ENCODE data around the gene SCYL2.
"Not testable (repeated sequence)": the region's sequence is repeated elsewhere in the genome, so short reads cannot be mapped to it uniquely, and the experiment has no call there.

SCYL2 gene

DNA sequence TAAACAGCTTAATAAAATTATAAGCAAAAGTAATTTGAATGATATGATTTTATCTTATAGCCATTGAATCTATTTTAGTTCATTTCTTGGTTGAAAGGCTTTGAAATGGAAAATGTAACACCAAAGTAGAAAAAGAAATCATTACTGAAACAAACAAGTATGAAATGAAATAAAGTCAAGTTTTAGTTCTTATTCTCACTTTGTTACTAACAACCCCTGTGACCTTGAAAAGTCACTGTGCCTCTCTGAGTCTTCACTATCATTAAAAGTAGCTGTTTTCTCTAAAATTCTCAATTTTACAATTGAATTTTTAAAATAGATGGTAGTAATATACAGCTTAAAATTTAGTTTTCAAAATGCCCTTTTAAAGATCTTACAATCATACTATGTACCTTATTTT is 57.5 kb downstream of the SCYL2 start:
- DNase-seq (ENCODE audit: low spot score) = no peak

DNA sequence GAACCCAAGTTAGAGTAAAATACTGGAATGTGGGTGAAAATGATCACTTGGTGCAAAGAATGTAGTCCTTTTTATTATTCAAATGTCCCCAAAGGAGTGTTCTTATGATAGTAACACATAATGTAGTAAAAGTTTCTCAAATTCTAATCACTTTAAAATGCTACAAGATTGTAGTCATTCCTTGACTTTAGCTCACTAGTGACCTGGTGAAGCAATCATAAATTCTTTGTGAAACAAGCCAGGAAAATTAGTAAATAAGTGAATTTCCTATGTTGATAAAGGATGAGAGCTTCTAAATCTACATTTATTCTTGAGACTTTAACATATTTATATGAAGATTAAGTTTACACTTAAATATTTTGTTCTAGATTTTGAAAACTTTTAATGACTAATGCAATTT is 59.2 kb downstream of the SCYL2 start:
- no peak for DNase-seq (ENCODE audit: low spot score)

DNA sequence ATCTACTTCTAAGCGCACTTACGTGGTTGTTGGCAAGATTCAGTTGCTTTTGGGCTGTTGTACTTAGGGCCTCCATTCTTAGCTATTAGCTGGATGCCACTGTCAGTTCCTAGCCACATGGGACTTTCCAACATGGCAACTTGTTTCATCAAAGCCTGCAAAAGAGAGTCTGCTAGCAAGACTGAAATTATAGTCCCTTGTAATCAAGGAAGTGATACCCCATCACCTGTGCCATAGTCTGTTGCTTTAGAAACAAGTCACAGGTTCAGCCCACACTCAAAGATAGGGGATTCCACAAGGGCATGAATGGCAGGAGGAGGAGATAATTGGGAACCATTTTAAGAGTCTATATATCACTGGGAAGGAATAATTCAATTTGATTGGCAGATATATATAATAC is 62.8 kb downstream of the SCYL2 start:
- no peak for DNase-seq (ENCODE audit: low spot score)

DNA sequence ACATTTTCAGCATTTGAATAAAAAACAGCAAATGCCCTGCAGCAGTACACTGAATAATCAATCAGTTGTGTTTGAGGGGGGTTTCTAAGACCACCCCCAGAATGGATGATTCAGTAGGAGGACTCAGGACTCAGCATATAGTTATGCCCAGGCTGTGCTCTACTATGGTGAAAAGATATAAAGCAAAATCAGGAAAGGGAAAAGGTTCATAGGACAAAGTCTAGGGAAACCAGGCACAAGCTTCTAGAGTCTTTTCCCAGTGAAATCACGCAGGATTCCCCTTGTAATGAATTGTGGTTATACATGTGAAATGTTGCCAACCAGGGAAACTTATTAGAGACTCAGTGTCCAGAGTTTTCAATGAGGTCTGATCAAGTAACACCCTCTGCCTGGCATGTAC is 64.9 kb downstream of the SCYL2 start:
- no peak for DNase-seq (ENCODE audit: low spot score)

DNA sequence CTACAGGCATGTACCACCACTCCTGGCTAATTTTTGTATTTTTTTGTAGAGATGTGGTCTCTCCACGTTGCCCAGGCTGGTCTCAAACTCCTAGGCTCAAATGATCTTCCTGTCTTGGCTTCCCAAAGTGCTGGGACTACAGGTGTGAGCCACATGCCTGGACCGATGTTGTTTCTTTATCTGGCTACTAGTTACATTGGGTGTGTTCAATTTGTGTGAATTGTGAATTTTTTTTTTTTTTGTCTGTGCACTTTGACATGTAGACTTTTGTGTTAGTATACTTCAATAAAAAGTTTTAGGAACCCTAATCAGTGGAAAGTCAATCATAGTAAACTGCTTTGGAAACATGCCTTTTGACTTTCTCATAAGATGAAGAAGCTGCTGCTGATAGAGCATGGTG is 65.9 kb downstream of the SCYL2 start:
- DNase-seq (ENCODE audit: low spot score) = no peak

DNA sequence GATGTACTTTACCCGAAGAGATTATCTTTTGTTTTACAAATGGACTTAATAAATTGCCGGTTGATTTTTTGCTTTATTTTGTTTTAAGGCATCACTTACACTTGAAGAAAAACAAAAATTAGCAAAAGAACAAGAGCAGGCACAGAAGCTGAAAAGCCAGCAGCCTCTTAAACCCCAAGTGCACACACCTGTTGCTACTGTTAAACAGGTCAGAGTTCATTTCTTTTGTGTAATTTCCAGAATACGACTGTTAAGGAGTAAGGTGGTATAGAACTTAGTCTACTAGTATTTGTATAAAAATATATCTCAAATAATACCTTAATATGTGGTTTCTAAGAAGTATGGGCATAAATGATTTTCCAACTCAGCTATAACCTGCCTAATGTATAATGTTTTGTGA is 70.3 kb downstream of the SCYL2 start:
- DNase-seq (ENCODE audit: low spot score) = no peak

DNA sequence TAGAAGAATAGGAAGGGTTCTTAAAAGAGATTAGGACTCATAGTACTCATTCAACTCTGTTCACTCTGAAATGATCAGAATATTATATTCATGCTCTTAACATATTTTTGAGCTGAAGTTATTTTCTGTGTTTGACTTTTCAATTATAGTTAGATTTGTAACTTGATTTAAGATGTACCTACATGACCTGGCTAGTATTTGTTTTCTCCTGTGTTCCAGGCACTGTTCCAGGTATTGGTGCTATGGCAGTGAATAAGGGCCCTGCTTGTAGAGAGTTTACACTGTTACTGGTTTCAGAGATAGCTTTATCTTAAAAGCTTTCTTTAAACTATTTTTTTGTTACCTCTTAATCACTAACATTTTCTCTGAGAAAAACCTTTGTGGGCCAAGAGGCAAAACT is 70.8 kb downstream of the SCYL2 start:
- DNase-seq (ENCODE audit: low spot score) = no peak

DNA sequence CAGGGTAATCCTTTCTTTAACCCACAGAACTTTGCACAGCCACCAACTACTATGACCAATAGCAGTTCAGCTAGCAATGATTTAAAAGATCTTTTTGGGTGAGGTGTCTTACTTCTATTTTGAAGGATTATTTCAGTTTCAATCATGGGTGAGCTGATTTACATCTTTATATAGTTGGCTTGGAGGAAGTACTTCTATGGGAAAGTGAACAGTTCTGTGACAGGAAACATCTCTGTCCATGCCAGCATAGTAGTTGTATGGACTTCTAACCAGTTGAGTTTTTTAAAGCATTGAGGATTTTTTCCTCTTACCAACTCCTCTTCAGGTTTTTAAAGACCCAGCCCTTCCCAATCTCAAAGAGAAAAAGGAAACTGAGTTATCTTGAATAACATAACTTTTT is 72.1 kb downstream of the SCYL2 start:
- no peak for DNase-seq (ENCODE audit: low spot score)

DNA sequence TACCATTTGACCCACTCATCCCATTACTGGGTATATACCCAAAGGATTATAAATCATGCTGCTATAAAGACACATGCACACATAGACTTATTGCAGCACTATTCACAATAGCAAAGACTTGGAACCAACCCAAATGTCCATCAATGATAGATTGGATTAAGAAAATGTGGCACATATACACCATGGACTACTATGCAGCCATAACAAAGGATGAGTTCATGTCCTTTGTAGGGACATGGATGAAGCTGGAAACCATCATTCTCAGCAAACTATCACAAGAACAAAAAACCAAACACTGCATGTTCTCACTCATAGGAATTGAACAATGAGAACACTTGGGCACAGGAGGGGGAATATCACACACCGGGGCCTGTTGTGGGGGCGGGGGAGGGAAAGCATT is 75.9 kb downstream of the SCYL2 start:
- not testable (repeated sequence) for DNase-seq (ENCODE audit: low spot score)

DNA sequence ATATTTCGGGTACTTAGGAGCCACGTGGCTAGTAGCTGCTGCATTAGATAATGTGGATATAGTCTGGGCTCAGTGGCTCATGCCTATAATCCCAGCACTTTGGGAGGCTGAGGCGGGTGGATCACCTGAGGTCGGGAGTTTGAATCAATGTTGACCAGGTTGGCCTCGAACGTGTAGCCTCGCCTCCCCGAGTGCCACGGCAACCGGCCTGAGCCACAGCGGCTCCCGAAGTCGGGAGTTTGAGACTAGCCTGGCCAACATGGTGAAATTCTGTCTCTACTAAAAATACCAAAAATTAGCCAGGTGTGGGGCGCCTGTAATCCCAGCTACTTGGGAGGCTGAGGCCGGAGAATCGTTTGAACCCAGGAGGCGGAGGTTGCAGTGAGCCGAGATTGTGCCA is 77.4 kb downstream of the SCYL2 start:
- DNase-seq (ENCODE audit: low spot score) = not testable (repeated sequence)

DNA sequence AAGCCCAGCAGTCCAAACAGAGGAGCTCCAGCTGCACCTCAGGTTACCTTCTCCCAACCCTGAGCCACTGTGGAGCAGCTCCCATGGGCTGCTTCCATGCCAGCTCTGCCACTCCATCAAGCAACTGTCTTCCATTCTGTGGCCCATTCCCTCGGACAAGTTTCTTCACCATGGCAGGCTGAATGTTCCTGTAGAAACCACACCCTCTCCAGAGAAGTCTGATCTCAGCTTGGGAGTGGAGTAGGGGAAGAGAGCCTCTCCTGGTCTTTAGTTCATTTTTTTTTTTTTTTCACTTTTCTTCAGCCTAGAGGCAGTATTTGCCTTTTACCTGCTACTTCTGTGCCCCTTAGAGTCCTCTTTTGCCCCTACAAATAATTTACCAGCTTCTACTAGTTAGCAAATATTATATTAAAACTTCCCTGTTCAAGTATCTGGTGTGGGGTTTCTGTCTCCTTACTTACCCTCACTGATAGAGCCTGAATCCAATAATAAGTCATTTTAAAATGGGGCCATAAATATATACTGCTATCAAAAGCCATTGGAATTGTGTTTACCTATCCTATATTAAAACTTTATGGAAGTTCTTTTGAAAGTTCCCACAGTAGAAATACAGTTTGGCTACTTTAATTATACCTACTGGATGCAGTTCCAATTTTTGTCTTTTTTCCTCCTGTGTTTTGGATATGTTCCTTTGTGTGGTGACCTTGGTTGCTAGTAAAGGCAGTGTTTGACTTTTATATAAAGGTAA is 78.2 kb downstream of the SCYL2 start:
- no peak for DNase-seq (ENCODE audit: low spot score)

DNA sequence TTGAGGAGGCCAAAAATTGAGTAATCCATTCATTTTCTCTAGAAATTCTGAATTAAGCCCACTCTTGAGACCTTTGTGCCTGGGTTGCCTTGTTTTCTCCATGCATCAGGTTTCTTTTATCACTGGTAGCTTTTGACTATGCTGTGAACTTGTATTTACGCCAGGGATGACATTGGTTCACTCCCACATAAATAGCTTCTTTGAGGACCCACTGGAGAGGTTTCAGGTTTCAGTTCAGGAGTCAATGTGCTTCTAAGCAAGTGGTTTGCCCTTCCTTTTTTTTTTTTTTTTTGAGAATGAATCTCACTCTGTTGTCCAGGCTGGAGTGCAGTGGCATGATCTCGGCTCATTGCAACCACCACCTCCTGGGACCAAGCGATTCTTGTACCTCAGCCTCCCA is 79.7 kb downstream of the SCYL2 start:
- no peak for DNase-seq (ENCODE audit: low spot score)

DNA sequence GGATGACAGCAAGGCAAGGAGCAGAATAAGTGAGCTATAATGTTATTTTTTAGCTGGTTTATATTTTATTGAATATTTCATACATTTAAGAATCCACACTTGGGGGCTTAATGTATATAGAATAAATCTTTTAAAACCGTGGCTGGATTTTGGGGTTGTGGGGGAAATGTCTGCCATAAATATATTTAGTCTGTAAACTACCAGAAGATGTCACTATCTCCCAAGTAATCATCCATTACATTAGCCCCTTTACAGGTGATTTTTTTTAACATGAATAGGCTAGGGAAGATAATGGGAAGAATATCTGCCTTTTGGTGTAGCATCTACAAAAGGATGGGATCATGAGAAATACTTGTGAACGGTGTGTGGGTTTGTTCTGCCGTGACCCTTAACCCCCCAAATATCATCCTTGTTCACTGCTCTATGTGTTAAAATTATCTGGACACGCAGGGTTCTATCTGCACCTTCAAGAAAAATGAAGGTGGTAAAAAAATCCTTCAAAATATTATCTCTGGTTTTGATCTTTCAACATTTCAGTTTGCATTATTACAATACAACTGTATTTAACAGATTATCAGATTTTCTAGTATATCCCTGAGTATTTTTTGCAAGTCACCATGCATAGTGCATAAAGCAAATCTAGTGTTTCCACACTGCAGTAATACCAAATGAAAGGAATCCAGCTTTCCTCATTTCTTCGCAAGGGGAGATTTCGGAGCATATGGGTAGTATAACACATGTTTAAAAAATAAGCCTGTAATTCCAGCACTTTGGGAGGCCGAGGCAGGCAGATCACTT is 81.9 kb downstream of the SCYL2 start:
- DNase-seq (ENCODE audit: low spot score) = peak; percentile 19

DNA sequence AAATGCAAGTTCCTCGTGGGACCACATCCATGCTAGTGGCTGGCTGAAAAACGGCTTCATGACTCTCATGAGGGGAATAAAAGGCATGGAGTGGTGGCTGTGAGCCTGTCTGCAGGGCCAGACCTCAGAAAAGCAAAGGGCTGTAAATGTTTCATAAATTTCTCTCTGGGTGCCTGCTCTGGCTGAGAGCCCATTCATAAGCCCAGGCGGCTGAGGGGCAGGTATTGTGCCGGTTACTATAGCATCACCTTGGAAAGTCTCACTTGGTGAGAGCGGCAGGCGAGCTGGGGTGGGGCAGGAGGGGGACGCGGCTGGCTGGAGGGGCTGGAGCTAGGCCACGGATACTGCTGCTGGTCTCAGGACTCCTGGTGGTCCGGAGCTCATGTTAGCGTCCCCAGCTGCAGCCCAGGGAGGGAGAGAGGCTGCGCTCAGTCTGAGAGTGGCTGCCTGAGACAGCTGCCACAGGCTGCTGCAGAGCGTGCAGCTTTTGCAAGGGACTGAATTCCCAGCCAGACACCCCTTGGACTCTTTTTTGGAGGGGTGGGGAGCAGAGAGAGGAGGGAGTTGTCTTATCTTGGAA is 89.8 kb downstream of the SCYL2 start, which contains the start of gene SLC17A8:
SLC17A8 (plus strand) TSS at position 431 of the 580 bp plus-strand sequence. CDS start 318 bp downstream, outside the sequence.
- no peak for DNase-seq (ENCODE audit: low spot score)

DNA sequence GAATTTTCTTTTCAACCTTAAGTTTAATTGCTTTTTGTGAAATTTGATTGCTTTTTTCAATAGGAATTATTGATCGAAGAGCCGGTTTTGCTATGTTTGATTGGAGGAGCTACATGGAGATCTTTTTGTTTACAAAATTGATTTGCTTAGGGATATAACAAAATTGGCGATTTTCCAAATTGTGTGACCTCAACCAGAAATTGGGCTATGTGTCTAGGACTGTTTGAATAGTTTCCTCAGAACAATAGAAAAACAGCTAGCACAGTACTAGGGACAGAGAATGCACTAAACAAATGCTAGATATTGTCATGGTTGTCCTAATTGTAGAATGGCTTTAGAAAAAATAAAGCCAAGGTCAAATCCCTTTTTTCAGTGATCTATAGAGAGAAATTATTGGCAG is 92.3 kb downstream of the SCYL2 start:
- DNase-seq (ENCODE audit: low spot score) = no peak

DNA sequence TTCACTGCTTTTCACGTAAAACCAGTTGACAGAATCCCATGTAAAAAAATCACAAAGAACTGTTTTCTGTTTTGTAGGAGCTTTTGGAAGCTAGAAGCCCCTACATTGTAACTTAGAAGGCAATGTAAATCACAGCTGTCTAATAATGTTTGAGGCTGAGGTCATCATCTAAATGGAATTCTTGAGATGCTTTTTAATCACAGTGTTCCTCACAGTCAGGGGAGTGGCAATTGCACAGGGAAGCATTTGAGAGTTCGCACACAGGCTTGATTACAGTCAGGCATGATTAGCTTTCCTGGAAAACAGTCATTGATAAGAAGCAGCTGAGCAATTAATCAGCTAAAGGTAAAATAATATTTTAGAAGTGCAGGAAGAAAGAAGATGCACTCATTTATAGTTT is 92.8 kb downstream of the SCYL2 start:
- DNase-seq (ENCODE audit: low spot score) = no peak

DNA sequence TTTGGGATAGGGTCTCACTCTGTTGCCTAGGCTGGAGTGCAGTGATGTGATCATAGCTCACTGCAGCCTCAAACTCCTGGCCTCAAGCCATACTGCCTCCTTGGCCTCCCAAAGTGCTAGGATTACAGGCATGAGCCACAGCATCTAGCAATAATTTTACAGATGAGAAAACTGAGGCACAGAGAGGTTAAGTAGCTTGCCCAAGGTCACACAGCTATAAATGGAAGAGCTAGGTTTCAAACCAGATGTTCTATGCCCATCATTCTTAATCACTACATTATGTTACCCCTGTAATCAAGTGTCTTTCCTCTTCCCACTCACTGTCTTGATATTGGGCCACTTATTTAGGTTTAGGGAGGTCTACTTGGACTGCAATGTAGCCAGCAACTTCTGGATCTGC is 93.5 kb downstream of the SCYL2 start:
- DNase-seq (ENCODE audit: low spot score) = no peak

DNA sequence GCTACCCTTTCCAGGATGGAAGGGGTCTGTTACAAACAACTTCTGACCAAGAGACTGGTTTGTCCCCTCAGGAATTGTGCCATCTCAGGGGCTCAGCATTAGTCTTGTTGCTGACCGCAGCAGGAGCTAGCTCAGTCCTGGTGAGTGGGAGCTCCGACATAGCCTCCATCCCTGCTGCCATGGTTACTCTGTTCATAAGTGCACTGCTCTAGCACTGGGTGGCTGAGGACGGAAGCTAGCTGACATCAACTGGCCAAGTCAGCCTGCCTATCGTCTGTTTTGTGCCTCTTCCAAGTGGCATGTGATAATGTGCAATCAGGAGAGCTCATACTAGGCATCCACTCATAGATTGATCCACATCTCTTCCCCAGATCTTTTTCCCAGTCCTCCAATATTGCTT is 97.3 kb downstream of the SCYL2 start:
- no peak for DNase-seq (ENCODE audit: low spot score)

DNA sequence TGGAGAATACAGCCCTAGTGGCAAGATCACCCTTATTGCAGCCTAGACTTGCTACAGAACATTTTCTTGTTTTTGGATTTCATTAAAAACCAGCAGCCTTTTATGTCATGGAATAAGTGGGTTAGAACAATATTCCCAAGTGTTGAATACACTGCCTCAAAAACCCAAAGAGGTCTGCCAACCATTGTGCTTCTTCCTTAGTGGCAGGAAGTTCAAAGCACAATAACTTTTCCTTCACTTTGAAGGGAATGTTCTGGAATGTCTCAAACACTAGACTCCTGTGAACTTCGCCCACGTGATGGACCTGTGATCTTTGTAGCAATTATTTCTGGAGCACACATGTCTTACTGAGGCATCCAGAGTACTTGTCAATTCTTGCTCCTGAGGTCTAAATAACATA is 98.4 kb downstream of the SCYL2 start:
- DNase-seq (ENCODE audit: low spot score) = no peak

DNA sequence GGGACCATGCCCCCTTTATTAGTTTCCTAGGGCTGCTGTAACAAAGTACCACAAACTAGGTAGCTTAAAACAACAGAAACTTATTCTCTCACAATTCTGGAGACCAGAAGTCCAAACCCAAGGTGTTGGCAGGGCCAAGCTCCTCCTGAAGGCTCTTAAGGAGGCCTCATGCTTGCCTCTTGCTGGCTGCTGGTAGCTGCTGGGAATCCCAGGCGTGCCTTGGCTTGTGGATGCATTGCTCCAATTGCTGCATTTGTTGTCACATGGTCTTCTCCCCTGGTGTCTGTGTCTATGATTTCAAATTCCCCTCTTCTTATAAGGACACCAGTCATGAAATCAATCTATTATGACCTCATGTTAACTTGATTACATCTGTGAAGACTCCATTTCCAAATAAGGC is 101.1 kb downstream of the SCYL2 start:
- DNase-seq (ENCODE audit: low spot score) = no peak

DNA sequence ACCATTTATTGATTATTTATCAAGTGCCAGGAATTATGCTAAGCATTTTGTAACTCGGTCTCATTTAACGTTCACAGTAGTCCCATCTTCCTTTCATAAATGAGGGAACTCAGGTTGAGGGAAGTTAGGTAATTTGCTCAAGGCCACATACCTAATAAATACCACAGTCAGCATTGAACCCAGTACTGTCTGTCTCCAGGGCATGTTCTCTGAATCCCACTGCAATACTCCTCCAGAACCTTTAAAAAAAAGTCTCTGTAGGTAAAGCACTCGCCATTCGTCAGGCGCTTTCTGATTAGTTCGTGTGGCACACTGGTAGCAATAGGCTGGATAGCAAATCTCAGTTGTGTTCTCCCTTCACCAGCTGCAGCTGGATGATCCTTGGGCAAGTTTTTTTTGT is 104.2 kb downstream of the SCYL2 start:
- no peak for DNase-seq (ENCODE audit: low spot score)

DNA sequence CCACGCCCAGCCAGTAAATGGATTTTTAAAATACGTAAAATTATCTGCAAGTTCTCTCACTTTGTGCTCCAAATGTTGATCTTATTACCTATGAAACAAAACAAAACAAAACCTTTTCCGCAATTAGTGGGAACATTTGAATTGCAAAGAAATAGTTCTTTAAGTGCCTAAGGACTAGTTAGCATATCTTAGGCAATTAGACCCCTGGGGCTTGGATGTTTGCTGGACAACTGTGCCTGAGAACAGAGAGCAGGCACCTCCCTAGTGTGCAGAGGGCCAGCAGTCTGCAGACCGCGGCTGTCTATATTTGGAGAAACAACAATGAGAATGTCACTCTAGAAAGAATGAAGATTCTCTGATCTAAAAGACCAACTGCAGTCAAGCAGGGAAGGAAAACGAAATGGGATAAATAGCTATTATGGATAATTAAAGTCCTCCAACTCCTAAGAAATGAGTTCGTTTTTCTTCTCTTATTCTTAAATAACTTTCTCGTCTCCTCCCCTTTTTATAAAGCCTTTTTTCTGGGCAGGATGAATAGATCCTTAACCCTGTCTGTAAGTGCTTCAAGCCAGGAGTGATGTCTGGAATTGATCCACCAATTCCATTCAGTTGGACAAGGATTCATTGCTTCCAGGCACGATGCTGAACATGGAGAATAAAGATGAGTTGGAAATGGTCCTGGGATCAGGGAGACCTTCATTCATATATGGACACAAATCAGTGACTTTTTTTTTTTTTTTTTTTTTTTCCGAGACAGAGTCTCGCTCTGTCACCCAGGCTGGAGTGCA is 106.1 kb downstream of the SCYL2 start:
- DNase-seq (ENCODE audit: low spot score) = no peak

Measured in globus pallidus (tissue), 1 donor.